B cell (primary cell): ENCODE data around the gene ITPRIP. TPM values are rescaled to one million over a fixed set of nuclear protein-coding genes. Genes with fewer than 3 reads are reported as not detected.

Source experiments
- ATAC-seq: fragments of 200-7000 bp; cut with Tn5 transposase; one replicate; pipeline ENCODE4 v1.10.0; 2021; ENCODE audit warnings: low read depth, mild to moderate bottlenecking, moderate number of reproducible peaks, moderate library complexity
- CTCF ChIA-PET: fragments of 350-600 bp; sonication (Branson Sonifier 250); formaldehyde crosslinking; loops from one replicate; lab custom pipeline; 2021; ENCODE audit warnings: antibody characterized with exemption, inconsistent platforms; lab: Charles Lee
- POLR2A ChIA-PET: fragments of 350-600 bp; sonication (Branson Sonifier 250); formaldehyde crosslinking; loops from one replicate; lab custom pipeline; 2021; ENCODE audit warnings: antibody characterized with exemption; lab: Charles Lee
- DNase-seq: peaks from one replicate; pipeline ENCODE4 v3.0.0; 2013
- H2AFZ ChIP-seq: 2 replicates; pipeline ENCODE4 v1.6.1; 2012; ENCODE audit warnings: mild to moderate bottlenecking, low read depth, low read length; ENCODE audit not compliant: insufficient read depth, poor library complexity, severe bottlenecking
- H3K27ac ChIP-seq, 2 donors: 1 replicate in 1 of 2; 2 replicates in 1 of 2; pipeline ENCODE4 v1.5.1; 2012 to 2013; ENCODE audit warnings: low read length in 2 of 2, mild to moderate bottlenecking in 2 of 2, moderate library complexity in 1 of 2
- H3K27me3 ChIP-seq, 4 experiments: fragments of 200-600 bp in 1 of 4; sonication (generic) in 1 of 4; replicated peaks in 1 of 4; 1 replicate in 2 of 4; 2 replicates in 2 of 4; pipeline versions ENCODE4 v1.6.1 to v1.7.0; 2013 to 2016; ENCODE audit warnings: low read length in 3 of 4, mild to moderate bottlenecking in 2 of 4, mixed read lengths in 1 of 4, moderate library complexity in 1 of 4; ENCODE audit not compliant: insufficient read depth in 4 of 4, control insufficient read depth in 3 of 4; ENCODE audit errors: control extremely low read depth in 1 of 4
- H3K36me3 ChIP-seq, 2 experiments: replicated peaks in 1 of 2; 1 replicate in 1 of 2; 2 replicates in 1 of 2; pipeline versions ENCODE4 v1.6.1 to v1.7.1; 2013; ENCODE audit warnings: low read length in 1 of 2; ENCODE audit not compliant: insufficient read depth in 2 of 2, control insufficient read depth in 1 of 2; ENCODE audit errors: control extremely low read depth in 1 of 2, extremely low read depth in 1 of 2
- H3K4me1 ChIP-seq, 2 donors: fragments of 200-600 bp in 1 of 2; sonication (generic) in 1 of 2; 1 replicate in 1 of 2; 2 replicates in 1 of 2; pipeline versions ENCODE4 v1.5.1 to v1.6.1; 2013 to 2017; ENCODE audit warnings: low read length in 2 of 2; ENCODE audit not compliant: control insufficient read depth in 2 of 2, insufficient read depth in 2 of 2
- H3K4me2 ChIP-seq: replicated peaks from 2 replicates; pipeline ENCODE3; 2012; ENCODE audit warnings: mild to moderate bottlenecking, low read depth, low read length; ENCODE audit not compliant: poor library complexity, severe bottlenecking
- H3K4me3 ChIP-seq, 5 experiments: fragments of 200-600 bp in 1 of 5; sonication (generic) in 1 of 5; 1 replicate in 3 of 5; 2 replicates in 2 of 5; pipeline versions ENCODE4 v1.5.1 to v1.7.0; 2011 to 2016; ENCODE audit warnings: low read length in 4 of 5, mild to moderate bottlenecking in 4 of 5, low read depth in 2 of 5, control low read depth in 1 of 5, moderate library complexity in 1 of 5; ENCODE audit not compliant: insufficient read depth in 1 of 5; ENCODE audit errors: control extremely low read depth in 1 of 5, extremely low read depth in 1 of 5
- H3K79me2 ChIP-seq: fragments of 200-600 bp; sonication (generic); one replicate; pipeline ENCODE4 v1.6.0; 2016; ENCODE audit warnings: low read length; ENCODE audit not compliant: control insufficient read depth, insufficient read depth
- H3K9ac ChIP-seq: fragments of 200-600 bp; sonication (generic); 2 replicates; pipeline ENCODE4 v1.6.1; 2017; ENCODE audit warnings: mild to moderate bottlenecking, low read length, moderate library complexity
- H3K9me3 ChIP-seq, 3 donors: one replicate each; pipeline versions ENCODE4 v1.6.1 to v1.7.1; 2013; ENCODE audit warnings: low read length in 2 of 3; ENCODE audit not compliant: control insufficient read depth in 2 of 3, insufficient read depth in 1 of 3; ENCODE audit errors: control extremely low read depth in 1 of 3
- H4K20me1 ChIP-seq: 2 replicates; pipeline ENCODE4 v1.6.0; 2012; ENCODE audit warnings: mild to moderate bottlenecking, low read length; ENCODE audit not compliant: insufficient read depth, control insufficient read depth, poor library complexity, severe bottlenecking
- H3K27ac Mint-ChIP-seq: one replicate; pipeline ENCODE4 v1.8.0; 2021; ENCODE audit warnings: mixed read lengths
- H3K27me3 Mint-ChIP-seq: one replicate; pipeline ENCODE4 v1.8.0; 2021; ENCODE audit warnings: mixed read lengths
- H3K4me1 Mint-ChIP-seq: one replicate; pipeline ENCODE4 v1.8.0; 2021; ENCODE audit warnings: mixed read lengths
- H3K4me3 Mint-ChIP-seq: one replicate; pipeline ENCODE4 v1.8.0; 2021; ENCODE audit warnings: mixed read lengths
- H3K9me3 Mint-ChIP-seq: one replicate; pipeline ENCODE4 v1.8.0; 2022; ENCODE audit warnings: mixed read lengths; ENCODE audit not compliant: insufficient read depth
- CTCF ChIP-seq: fragments of 200-600 bp; IDR thresholded peaks from one replicate; pipeline ENCODE4 v1.8.0; 2022; ENCODE audit warnings: antibody characterized with exemption, mild to moderate bottlenecking
- EZH2 ChIP-seq: IDR thresholded peaks from 2 replicates; pipeline ENCODE4 v1.6.1; 2012; ENCODE audit warnings: borderline replicate concordance, low read depth, mild to moderate bottlenecking, moderate library complexity, low read length; ENCODE audit not compliant: insufficient read depth, poor library complexity, severe bottlenecking
- WGBS: methylation state at CpG from one replicate; pipeline ENCODE4 v1.1.5; 2013; ENCODE audit warnings: missing lambda C conversion rate; ENCODE audit not compliant: insufficient coverage; 5-methylcytosine and 5-hydroxymethylcytosine counted together
- intact Hi-C: fragments of 100-400 bp; cut with micrococcal nuclease; formaldehyde crosslinking; loops from one replicate; pipeline ENCODE4 v1.10.0; 2022
- polyA plus RNA-seq: library from polyadenylated mRNA; depleted of rRNA; stranded (reverse); fragments of >200 nt; gene quantifications from 2 replicates; pipeline ENCODE4 v1.2.3, GENCODE V29; 2012
- total RNA-seq, 2 donors: library from RNA; stranded (reverse); fragments of 120-200 nt in 1 of 2; gene quantifications; 1 replicate in 1 of 2; 2 replicates in 1 of 2; pipeline versions ENCODE4 v1.2.3 to v1.2.4, GENCODE V29; 2013 to 2022

The ITPRIP gene
- total and polyA plus RNA-seq, 2 donors (not counting 1 experiment from before 2014, with no cell fraction given) = 22.5 to 28.5 TPM

DNA sequence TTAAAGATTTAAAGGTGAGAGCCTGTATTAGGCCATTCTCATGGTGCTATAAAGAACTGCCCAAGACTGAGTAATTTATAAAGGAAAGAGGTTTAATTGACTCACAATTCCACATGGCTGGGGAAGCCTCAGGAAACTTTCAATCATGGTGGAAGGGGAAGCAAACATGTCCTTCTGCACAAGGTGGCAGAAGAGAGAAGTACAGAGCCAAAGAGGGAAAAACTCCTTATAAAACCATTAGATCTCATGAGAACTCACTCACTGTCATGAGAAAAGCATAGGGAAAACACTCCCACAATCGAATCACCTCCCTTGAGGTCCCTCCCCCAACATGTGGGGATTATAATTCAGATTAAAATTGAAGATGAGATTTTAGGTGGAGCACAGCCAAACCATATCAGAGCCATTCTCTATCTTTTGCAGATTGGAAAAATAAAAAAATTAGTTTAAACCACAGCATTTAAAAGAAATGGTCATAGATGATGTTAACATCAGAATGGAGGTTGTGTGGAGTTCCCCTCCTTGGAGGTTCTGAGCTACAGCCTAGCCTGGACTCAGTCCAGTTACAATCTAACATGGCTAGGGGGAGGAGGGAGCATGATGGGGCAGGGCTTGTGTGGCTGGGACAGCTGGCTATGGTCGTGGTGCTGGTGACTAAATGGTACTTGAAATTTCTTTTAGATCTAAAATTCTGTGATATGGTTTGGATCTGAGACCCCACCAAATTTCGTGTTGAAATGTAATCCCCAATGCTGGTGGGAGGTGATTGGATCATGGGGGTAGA, 36.2 kb downstream of the ITPRIP start:
- H3K4me3 ChIP-seq = no peak overlapping the region
- no peak for ATAC-seq
- H3K9me3 Mint-ChIP-seq = no peaks in the 10 kb centered on the region
- H3K79me2 ChIP-seq = no peaks in the 10 kb centered on the region
- no peak overlapping the region for H3K27ac ChIP-seq
- intact Hi-C loops = no loop called here
- TF ChIP-seq EZH2 = no peak
- TF ChIP-seq CTCF = no peak
- H3K36me3 ChIP-seq = no peaks in the 10 kb centered on the region
- peaks cover 0 to 13% (median 0%) of the 10 kb centered on the region in 4 experiments for H3K27me3 ChIP-seq
- no peak overlapping the region for H3K4me2 ChIP-seq
- H3K9ac ChIP-seq = no peak overlapping the region
- H3K4me3 Mint-ChIP-seq = no peak overlapping the region
- WGBS = 94% methylated on average over 2 of the region's 3 CpGs
- peaks cover 8% of the 10 kb centered on the region for H3K4me1 Mint-ChIP-seq
- peaks cover 3 to 7% of the 10 kb centered on the region in 2 donors for H3K4me1 ChIP-seq
- no peaks in the 10 kb centered on the region for H4K20me1 ChIP-seq
- H3K27ac Mint-ChIP-seq = no peak overlapping the region
- peaks cover 21% of the 10 kb centered on the region for H3K27me3 Mint-ChIP-seq
- ChIA-PET POLR2A (no interaction called here), CTCF (interaction anchor here (8.1 to 23.3 kb wide), 3 partner anchors 9 to 46 kb away, joined by 108 to 594 read pairs (median 160); partner anchors contain the start of gene CFAP58)
- no peak for DNase-seq
- no peaks in the 10 kb centered on the region for H3K9me3 ChIP-seq
- no peak overlapping the region for H2AFZ ChIP-seq

GRCh38 chr10:104300736-104301292, 37.5 kb downstream of the ITPRIP start:
- Mint-ChIP-seq H3K27me3 (peaks cover 24% of the 10 kb centered on the region), H3K9me3 (no peaks in the 10 kb centered on the region), H3K4me1 (peaks cover 3% of the 10 kb centered on the region), H3K27ac (no peak overlapping the region), H3K4me3 (no peak overlapping the region)
- 79% methylated on average over 6 of the region's 7 CpGs for WGBS
- H3K4me1 ChIP-seq = peaks cover 1 to 3% of the 10 kb centered on the region in 2 donors
- no peaks in the 10 kb centered on the region for H3K9me3 ChIP-seq
- no peaks in the 10 kb centered on the region for H4K20me1 ChIP-seq
- ATAC-seq (no peak), DNase-seq (no peak)
- H3K4me2 ChIP-seq = no peak overlapping the region
- ChIA-PET POLR2A (interaction anchor here (0.5 kb wide), 1 partner anchor 180 kb away, joined by 3 read pairs; no protein-coding TSS in a partner anchor), CTCF (interaction anchor here (0.7 to 3.1 kb wide), 3 partner anchors 26 to 53 kb away, joined by 3 to 24 read pairs (median 4); partner anchors contain the start of gene CFAP58)
- no peak overlapping the region for H3K4me3 ChIP-seq
- H3K9ac ChIP-seq = no peak overlapping the region
- TF ChIP-seq EZH2 = no peak
- no peak for TF ChIP-seq CTCF
- intact Hi-C loops = no loop called here
- no peaks in the 10 kb centered on the region for H3K36me3 ChIP-seq
- no peak overlapping the region for H2AFZ ChIP-seq
- H3K27me3 ChIP-seq = peaks cover 0 to 14% (median 0%) of the 10 kb centered on the region in 4 experiments
- no peak overlapping the region for H3K27ac ChIP-seq
- no peaks in the 10 kb centered on the region for H3K79me2 ChIP-seq
